Activated naive CD8-positive, alpha-beta T cell treated with anti-CD3 and anti-CD28 coated beads for 36 hours (primary cell): Measurements from ENCODE around the gene CLEC18A. TPM values are rescaled to one million over a fixed set of nuclear protein-coding genes. Genes with fewer than 3 reads are reported as not detected.
"Not testable (repeated sequence)": the region's sequence is repeated elsewhere in the genome, so short reads cannot be mapped to it uniquely, and the experiment has no call there.

ENCODE experiments used
- DNase-seq: peaks from one replicate; pipeline ENCODE4 v3.0.0; 2021
- H3K27ac Mint-ChIP-seq: one replicate; pipeline ENCODE4 v1.8.0; 2022; ENCODE audit warnings: mild to moderate bottlenecking, moderate library complexity, mixed read lengths
- H3K27me3 Mint-ChIP-seq: one replicate; pipeline ENCODE4 v1.8.0; 2022; ENCODE audit warnings: mild to moderate bottlenecking, mixed read lengths
- H3K36me3 Mint-ChIP-seq: one replicate; pipeline ENCODE4 v1.8.0; 2021; ENCODE audit warnings: mild to moderate bottlenecking, mixed read lengths
- H3K4me1 Mint-ChIP-seq: one replicate; pipeline ENCODE4 v1.8.0; 2021; ENCODE audit warnings: mixed read lengths
- H3K4me3 Mint-ChIP-seq: one replicate; pipeline ENCODE4 v1.8.0; 2022; ENCODE audit warnings: mild to moderate bottlenecking, moderate library complexity, mixed read lengths
- H3K9me3 Mint-ChIP-seq: one replicate; pipeline ENCODE4 v1.8.0; 2022; ENCODE audit warnings: mixed read lengths
- total RNA-seq, 2 experiments: library from RNA; stranded (reverse); gene quantifications; one replicate each; pipeline ENCODE4 v1.2.3, GENCODE V29; 2021

Gene CLEC18A
- total RNA-seq, 2 experiments from 2014 or later: 0.14 TPM; not detected in 1

- not testable (repeated sequence) for H3K27me3 Mint-ChIP-seq, H3K4me3 Mint-ChIP-seq, H3K4me1 Mint-ChIP-seq, H3K36me3 Mint-ChIP-seq, H3K9me3 Mint-ChIP-seq, H3K27ac Mint-ChIP-seq, DNase-seq
Measured at GRCh38 chr16:69963312-69963711, 12.2 kb downstream of the CLEC18A start.

- DNase-seq: peak; percentile 28
- H3K27ac Mint-ChIP-seq, H3K36me3 Mint-ChIP-seq, H3K9me3 Mint-ChIP-seq, H3K4me3 Mint-ChIP-seq, H3K27me3 Mint-ChIP-seq, H3K4me1 Mint-ChIP-seq: not testable (repeated sequence)
Measured at GRCh38 chr16:69964960-69965660, 14.0 kb downstream of the CLEC18A start.

DNA sequence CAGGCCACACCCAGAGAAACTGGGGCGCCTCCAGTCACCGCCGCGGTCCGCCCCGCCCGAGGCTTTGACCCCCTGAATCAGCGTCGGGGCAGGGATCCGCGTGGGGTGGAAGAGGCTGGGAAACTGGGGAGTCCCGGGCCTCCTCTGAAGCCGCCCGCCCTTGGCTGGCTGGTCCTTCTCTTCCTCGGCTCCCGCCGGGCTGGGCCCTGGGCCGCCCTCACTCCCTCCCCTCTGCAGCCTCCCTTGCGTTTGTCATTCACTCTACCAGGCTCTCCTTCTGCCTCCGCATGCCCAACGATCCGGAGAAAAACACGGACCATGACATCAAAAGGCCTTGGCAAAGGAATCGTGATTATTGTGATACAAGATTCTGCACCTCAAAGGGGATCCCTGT, 14.5 kb downstream of the CLEC18A start:
- not testable (repeated sequence) for H3K4me1 Mint-ChIP-seq, H3K36me3 Mint-ChIP-seq, H3K27ac Mint-ChIP-seq, H3K4me3 Mint-ChIP-seq, H3K27me3 Mint-ChIP-seq, DNase-seq, H3K9me3 Mint-ChIP-seq

DNA sequence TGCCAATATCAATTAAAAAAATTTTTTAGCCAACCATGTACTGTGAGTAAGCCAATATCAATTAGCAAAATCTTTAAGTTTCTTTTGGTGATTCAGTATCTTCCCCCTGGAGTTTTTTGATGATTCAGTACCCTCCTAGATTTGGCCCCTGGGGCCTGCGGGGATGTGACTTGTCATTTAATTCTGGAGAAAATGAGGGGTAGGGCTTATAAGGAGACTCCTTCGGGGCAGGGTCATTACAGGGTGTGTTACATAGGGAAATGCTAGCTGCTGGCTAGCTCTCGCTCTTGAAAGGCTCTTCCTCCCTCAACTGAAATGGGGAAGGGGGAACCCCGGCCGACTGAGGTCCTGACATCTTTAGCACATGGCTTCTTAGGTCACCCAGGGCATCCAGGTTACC, 16.6 kb downstream of the CLEC18A start:
- not testable (repeated sequence) for H3K4me1 Mint-ChIP-seq, H3K9me3 Mint-ChIP-seq, H3K27ac Mint-ChIP-seq, H3K36me3 Mint-ChIP-seq, H3K27me3 Mint-ChIP-seq, DNase-seq, H3K4me3 Mint-ChIP-seq

DNA sequence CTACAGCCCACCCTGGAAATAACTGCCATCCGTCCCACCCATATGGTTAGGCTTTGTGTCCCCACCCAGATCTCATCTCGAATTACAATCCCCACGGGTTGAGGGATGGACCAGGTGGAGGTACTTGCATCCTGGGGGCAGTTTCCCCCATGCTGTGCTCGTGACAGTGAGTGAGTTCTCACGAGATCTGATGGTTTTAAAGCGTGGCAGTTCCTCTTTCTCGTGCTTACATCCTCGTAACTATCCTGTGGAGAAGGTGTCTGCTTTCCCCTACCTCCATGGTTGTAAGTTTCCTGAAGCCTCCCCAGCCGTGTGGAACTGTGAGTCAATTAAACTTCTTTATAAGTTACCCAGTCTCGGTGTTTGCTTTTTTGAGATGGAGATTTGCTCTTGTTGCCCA, 17.0 kb downstream of the CLEC18A start:
- H3K27ac Mint-ChIP-seq, H3K27me3 Mint-ChIP-seq, DNase-seq, H3K4me1 Mint-ChIP-seq, H3K9me3 Mint-ChIP-seq, H3K4me3 Mint-ChIP-seq, H3K36me3 Mint-ChIP-seq: not testable (repeated sequence)

DNA sequence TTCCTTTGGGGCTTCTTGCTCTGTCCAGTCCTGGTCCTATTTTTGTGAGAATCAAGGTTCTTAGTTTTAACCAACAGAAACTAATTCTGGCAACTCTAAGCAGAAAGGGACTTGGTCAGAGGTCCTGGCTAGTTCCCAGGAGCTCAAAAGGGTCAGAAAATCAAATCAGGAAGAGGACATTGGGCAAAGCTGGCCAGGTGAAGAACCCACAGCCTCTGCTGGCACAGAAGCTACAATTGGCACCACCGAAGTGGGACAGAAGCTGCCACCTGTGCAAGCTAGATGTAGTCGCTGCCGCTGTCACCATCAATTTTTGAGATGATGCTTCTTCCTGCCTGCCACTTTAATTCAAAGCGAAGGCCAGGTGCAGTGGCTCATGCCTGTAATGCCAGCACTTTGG, 18.5 kb downstream of the CLEC18A start:
- not testable (repeated sequence) for H3K9me3 Mint-ChIP-seq, H3K27me3 Mint-ChIP-seq, H3K36me3 Mint-ChIP-seq, H3K4me1 Mint-ChIP-seq, H3K4me3 Mint-ChIP-seq, H3K27ac Mint-ChIP-seq, DNase-seq

GRCh38 chr16:69972120-69972519, 21.0 kb downstream of the CLEC18A start:
- H3K27me3 Mint-ChIP-seq, H3K36me3 Mint-ChIP-seq, H3K9me3 Mint-ChIP-seq, H3K4me1 Mint-ChIP-seq, DNase-seq, H3K27ac Mint-ChIP-seq, H3K4me3 Mint-ChIP-seq: not testable (repeated sequence)

- H3K27me3 Mint-ChIP-seq, H3K27ac Mint-ChIP-seq, DNase-seq, H3K36me3 Mint-ChIP-seq, H3K4me1 Mint-ChIP-seq, H3K9me3 Mint-ChIP-seq, H3K4me3 Mint-ChIP-seq: not testable (repeated sequence)
Measured at GRCh38 chr16:69972935-69973334, 21.8 kb downstream of the CLEC18A start.

GRCh38 chr16:69985196-69985595, 34.1 kb downstream of the CLEC18A start:
- H3K27me3 Mint-ChIP-seq, H3K4me3 Mint-ChIP-seq, DNase-seq, H3K27ac Mint-ChIP-seq, H3K36me3 Mint-ChIP-seq, H3K4me1 Mint-ChIP-seq, H3K9me3 Mint-ChIP-seq: not testable (repeated sequence)

GRCh38 chr16:69997956-69998355, 46.8 kb downstream of the CLEC18A start:
- not testable (repeated sequence) for H3K4me1 Mint-ChIP-seq, H3K9me3 Mint-ChIP-seq, H3K4me3 Mint-ChIP-seq, DNase-seq, H3K27me3 Mint-ChIP-seq, H3K36me3 Mint-ChIP-seq, H3K27ac Mint-ChIP-seq

DNA sequence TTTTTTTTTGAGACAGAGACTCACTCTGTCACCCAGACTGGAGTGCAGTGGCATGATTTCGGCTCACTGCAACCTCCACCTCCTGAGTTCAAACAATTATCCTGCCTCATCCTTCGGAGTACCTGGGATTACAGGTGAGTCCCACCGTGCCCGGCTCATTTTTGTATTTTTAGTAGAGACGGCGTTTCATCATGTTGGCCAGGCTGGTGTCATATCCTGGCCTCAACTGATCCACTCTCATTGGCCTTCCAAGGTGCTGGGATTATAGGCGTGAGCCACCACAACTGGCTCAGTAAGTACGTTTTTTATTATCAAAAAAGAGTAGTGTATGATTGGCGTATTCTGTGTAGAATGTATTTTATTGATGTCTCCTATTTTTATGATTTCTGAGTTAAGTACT, 48.7 kb downstream of the CLEC18A start:
- H3K9me3 Mint-ChIP-seq, H3K27me3 Mint-ChIP-seq, H3K27ac Mint-ChIP-seq, H3K4me3 Mint-ChIP-seq, DNase-seq, H3K36me3 Mint-ChIP-seq, H3K4me1 Mint-ChIP-seq: not testable (repeated sequence)

DNA sequence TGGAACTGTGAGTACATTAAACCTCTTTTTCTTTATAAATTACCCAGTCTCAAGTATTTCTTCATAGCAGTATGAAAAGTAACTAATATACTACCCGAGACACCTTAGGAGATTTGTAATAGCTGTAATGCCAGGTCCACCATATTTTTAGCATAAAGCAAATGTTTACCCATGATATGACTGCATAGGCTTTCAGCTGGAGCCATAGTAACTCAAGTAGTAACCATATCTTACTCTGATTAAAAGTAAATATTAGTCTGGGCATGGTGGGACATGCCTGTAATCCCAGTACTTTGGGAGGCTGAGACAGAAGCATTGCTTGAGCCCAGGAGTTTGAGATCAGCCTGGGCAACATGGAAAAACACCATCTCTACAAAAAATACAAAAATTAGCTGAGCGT, 52.4 kb downstream of the CLEC18A start:
- H3K36me3 Mint-ChIP-seq, DNase-seq, H3K4me3 Mint-ChIP-seq, H3K27ac Mint-ChIP-seq, H3K4me1 Mint-ChIP-seq, H3K27me3 Mint-ChIP-seq, H3K9me3 Mint-ChIP-seq: not testable (repeated sequence)

GRCh38 chr16:70008604-70009003, 57.5 kb downstream of the CLEC18A start:
- not testable (repeated sequence) for H3K36me3 Mint-ChIP-seq, DNase-seq, H3K27ac Mint-ChIP-seq, H3K27me3 Mint-ChIP-seq, H3K4me1 Mint-ChIP-seq, H3K9me3 Mint-ChIP-seq, H3K4me3 Mint-ChIP-seq

DNA sequence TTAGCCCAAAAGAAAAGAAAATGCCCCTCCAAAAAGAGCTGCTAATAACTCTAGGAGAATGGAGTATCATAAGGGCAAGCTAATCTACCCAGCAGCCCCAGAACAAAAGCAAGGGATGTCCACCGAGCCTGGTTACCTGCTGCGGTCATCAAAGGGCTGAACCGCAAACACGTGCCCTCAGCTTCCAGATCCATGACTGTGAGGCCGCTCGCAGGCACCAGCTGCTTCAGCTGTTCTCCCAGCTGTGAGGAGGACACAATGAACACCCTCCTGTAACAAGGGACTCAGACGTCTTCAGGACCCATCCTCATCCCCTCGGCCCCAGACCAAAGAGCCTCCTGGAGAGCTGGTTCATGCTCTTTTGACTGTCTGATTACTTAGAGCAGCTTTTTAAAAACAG, 59.5 kb downstream of the CLEC18A start:
- DNase-seq, H3K27me3 Mint-ChIP-seq, H3K27ac Mint-ChIP-seq, H3K9me3 Mint-ChIP-seq, H3K36me3 Mint-ChIP-seq, H3K4me1 Mint-ChIP-seq, H3K4me3 Mint-ChIP-seq: not testable (repeated sequence)

DNA sequence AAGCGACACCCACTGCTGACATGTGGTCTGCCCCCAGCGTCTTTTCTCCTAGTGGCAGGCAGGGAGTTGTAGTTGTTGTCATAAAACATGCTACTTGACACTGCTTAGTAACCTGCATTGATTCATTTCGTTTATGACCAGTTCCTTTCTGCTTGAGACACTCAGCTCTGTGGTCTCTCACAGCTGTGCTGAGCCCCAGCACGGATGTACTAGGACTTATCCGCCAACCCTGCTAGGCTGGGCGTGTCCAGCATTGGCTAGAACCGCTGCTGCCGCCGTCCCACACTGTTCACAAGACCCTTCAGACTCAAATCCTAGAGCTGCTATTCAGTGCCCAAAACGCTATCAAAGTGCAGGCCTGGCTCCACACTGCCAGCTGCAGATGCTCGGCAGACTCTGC, 60.0 kb downstream of the CLEC18A start:
- H3K27me3 Mint-ChIP-seq, H3K27ac Mint-ChIP-seq, H3K4me1 Mint-ChIP-seq, H3K9me3 Mint-ChIP-seq, H3K4me3 Mint-ChIP-seq, DNase-seq: not testable (repeated sequence)
- peaks cover 12% of the 10 kb centered on the region for H3K36me3 Mint-ChIP-seq

DNA sequence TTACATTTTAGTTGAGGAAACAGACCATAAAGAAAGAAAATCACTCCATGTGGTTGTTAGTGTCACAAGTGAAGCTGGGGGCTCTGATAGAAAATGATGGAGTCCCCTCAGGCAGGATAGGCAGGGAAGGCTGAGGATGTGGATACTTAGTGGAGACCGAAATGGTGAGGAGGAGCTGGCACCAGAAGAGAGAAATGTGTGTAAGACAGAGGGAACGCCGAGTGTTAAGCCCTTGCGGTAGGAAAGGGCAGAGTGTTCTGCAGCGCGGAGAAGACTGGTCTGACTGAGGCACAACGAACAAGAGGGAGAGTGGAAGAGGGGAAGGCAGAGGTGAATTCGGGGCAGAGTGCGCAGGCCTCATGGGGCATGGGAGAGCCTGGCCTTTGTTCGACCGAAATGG, 61.2 kb downstream of the CLEC18A start:
- H3K27me3 Mint-ChIP-seq, H3K27ac Mint-ChIP-seq, DNase-seq, H3K4me3 Mint-ChIP-seq, H3K4me1 Mint-ChIP-seq, H3K9me3 Mint-ChIP-seq: not testable (repeated sequence)
- peaks cover 18% of the 10 kb centered on the region for H3K36me3 Mint-ChIP-seq

- H3K27ac Mint-ChIP-seq, H3K9me3 Mint-ChIP-seq: not testable (repeated sequence)
Measured at GRCh38 chr16:70012951-70013350, 61.8 kb downstream of the CLEC18A start.

More at GRCh38 chr16:70012951-70013350, 61.8 kb downstream of the CLEC18A start:
- H3K4me3 Mint-ChIP-seq, H3K27me3 Mint-ChIP-seq, DNase-seq, H3K4me1 Mint-ChIP-seq: not testable (repeated sequence)
- H3K36me3 Mint-ChIP-seq: peaks cover 19% of the 10 kb centered on the region
